IMR-90 (cell line): ENCODE results near the gene GRM8. TPM values are rescaled to one million over a fixed set of nuclear protein-coding genes. Genes with fewer than 3 reads are reported as not detected.

Experiments used
- ATAC-seq: fragments of 200-7000 bp; cut with Tn5 transposase; 2 replicates; pipeline ENCODE4 v1.9.1; 2020; ENCODE audit warnings: low read depth, mild to moderate bottlenecking, moderate library complexity
- BruUV-seq: library from RNA; stranded (reverse); fragments of 400-500 nt; replicated peaks from 2 replicates; lab custom pipeline; 2021; lab: Mats Ljungman, UMichigan
- CTCF ChIA-PET: fragments of 300-600 bp; formaldehyde crosslinking; extraction: SDS; loops from one replicate; lab custom pipeline; 2021; ENCODE audit warnings: antibody characterized with exemption; lab: Yijun Ruan, JAX
- POLR2A ChIA-PET: fragments of 300-600 bp; sonication (Branson Sonifier 250); formaldehyde crosslinking; loops from one replicate; lab custom pipeline; 2022; ENCODE audit warnings: antibody characterized with exemption; ENCODE audit not compliant: unreplicated experiment; lab: Charles Lee
- DNase-seq: peaks from one replicate; pipeline ENCODE4 v3.0.0; 2013
- H2AFZ ChIP-seq: replicated peaks from 2 replicates; pipeline ENCODE3; 2013; ENCODE audit warnings: low read length, mild to moderate bottlenecking; ENCODE audit not compliant: poor library complexity
- H2AK5ac ChIP-seq: 2 replicates; pipeline ENCODE4 v1.6.1; 2013; ENCODE audit warnings: low read depth, low read length, inconsistent platforms
- H2AK9ac ChIP-seq: replicated peaks from 2 replicates; pipeline ENCODE3; 2013; ENCODE audit warnings: mild to moderate bottlenecking, low read depth, low read length, moderate library complexity; ENCODE audit not compliant: poor library complexity
- H2BK120ac ChIP-seq: 2 replicates; pipeline ENCODE4 v1.6.1; 2013; ENCODE audit warnings: low read depth, low read length, inconsistent platforms
- H2BK15ac ChIP-seq: 3 replicates; pipeline ENCODE4 v1.6.1; 2013; ENCODE audit warnings: low read depth, low read length, inconsistent platforms
- H2BK20ac ChIP-seq: 2 replicates; pipeline ENCODE4 v1.6.1; 2013; ENCODE audit warnings: low read depth, mild to moderate bottlenecking, inconsistent platforms, low read length, moderate library complexity
- H2BK5ac ChIP-seq: 2 replicates; pipeline ENCODE4 v1.6.1; 2013; ENCODE audit warnings: mild to moderate bottlenecking, low read depth, low read length, inconsistent platforms; ENCODE audit not compliant: poor library complexity, severe bottlenecking
- H3K14ac ChIP-seq: replicated peaks from 2 replicates; pipeline ENCODE4 v1.6.1; 2013; ENCODE audit warnings: low read depth, low read length, inconsistent platforms
- H3K18ac ChIP-seq: 2 replicates; pipeline ENCODE4 v1.6.1; 2013; ENCODE audit warnings: low read depth, low read length, control low read depth
- H3K23ac ChIP-seq: 2 replicates; pipeline ENCODE4 v1.6.1; 2013; ENCODE audit warnings: low read depth, low read length, inconsistent platforms
- H3K27ac ChIP-seq: 2 replicates; pipeline ENCODE4 v1.5.1; 2013; ENCODE audit warnings: mild to moderate bottlenecking, control low read depth, low read length; ENCODE audit not compliant: insufficient read depth
- H3K27me3 ChIP-seq: 2 replicates; pipeline ENCODE4 v1.6.1; 2013; ENCODE audit warnings: low read length; ENCODE audit not compliant: control insufficient read depth, insufficient read depth
- H3K36me3 ChIP-seq: 2 replicates; pipeline ENCODE4 v1.6.1; 2013; ENCODE audit warnings: low read length, mixed read lengths; ENCODE audit not compliant: control insufficient read depth, insufficient read depth
- H3K4ac ChIP-seq: 2 replicates; pipeline ENCODE4 v1.6.1; 2013; ENCODE audit warnings: low read depth, low read length, inconsistent platforms
- H3K4me1 ChIP-seq: 2 replicates; pipeline ENCODE4 v1.6.1; 2013; ENCODE audit warnings: low read length, mixed read lengths; ENCODE audit not compliant: control insufficient read depth, insufficient read depth
- H3K4me2 ChIP-seq: 2 replicates; pipeline ENCODE4 v1.6.1; 2013; ENCODE audit warnings: low read depth, mild to moderate bottlenecking, control low read depth, low read length, moderate library complexity
- H3K4me3 ChIP-seq: 2 replicates; pipeline ENCODE4 v1.5.1; 2013; ENCODE audit warnings: low read depth, mild to moderate bottlenecking, control low read depth, low read length, moderate library complexity; ENCODE audit not compliant: insufficient read depth
- H3K56ac ChIP-seq: 2 replicates; pipeline ENCODE4 v1.6.1; 2013; ENCODE audit warnings: low read length, inconsistent platforms; ENCODE audit not compliant: insufficient read depth; ENCODE audit errors: extremely low read depth
- H3K79me1 ChIP-seq, 2 experiments: 2 replicates each; pipeline ENCODE4 v1.6.1; 2013; ENCODE audit warnings: low read length in 2 of 2, inconsistent platforms in 1 of 2, low read depth in 1 of 2
- H3K9ac ChIP-seq: 2 replicates; pipeline ENCODE4 v1.6.1; 2013; ENCODE audit warnings: low read depth, low read length, control low read depth
- H3K9me1 ChIP-seq: 2 replicates; pipeline ENCODE4 v1.6.1; 2013; ENCODE audit warnings: low read length, inconsistent platforms; ENCODE audit not compliant: insufficient read depth
- H3K9me3 ChIP-seq: 2 replicates; pipeline ENCODE4 v1.6.1; 2013; ENCODE audit warnings: low read length; ENCODE audit not compliant: control insufficient read depth, insufficient read depth
- H4K20me1 ChIP-seq: 2 replicates; pipeline ENCODE4 v1.6.1; 2013; ENCODE audit warnings: low read length, inconsistent platforms; ENCODE audit not compliant: insufficient read depth
- H4K5ac ChIP-seq: 2 replicates; pipeline ENCODE4 v1.6.1; 2013; ENCODE audit warnings: mild to moderate bottlenecking, low read depth, low read length, control low read depth
- H4K8ac ChIP-seq, 2 experiments: 2 replicates each; pipeline ENCODE4 v1.6.1; 2013; ENCODE audit warnings: low read depth in 2 of 2, low read length in 2 of 2, control low read depth in 1 of 2, inconsistent platforms in 1 of 2
- H4K91ac ChIP-seq: 2 replicates; pipeline ENCODE4 v1.6.1; 2013; ENCODE audit warnings: low read depth, low read length, inconsistent platforms; ENCODE audit not compliant: insufficient read depth
- BHLHE40 ChIP-seq: fragments of 150-350 bp; IDR thresholded peaks from 2 replicates; pipeline ENCODE4 v1.6.1; 2016; ENCODE audit warnings: mild to moderate bottlenecking, low read depth, low read length
- CHD1 ChIP-seq: IDR thresholded peaks from 2 replicates; pipeline ENCODE4 v1.6.1; 2012; ENCODE audit warnings: low read depth, low read length, improper control_type of control experiment
- MAZ ChIP-seq: IDR thresholded peaks from 2 replicates; pipeline ENCODE4 v1.6.1; 2012; ENCODE audit warnings: low read depth, mild to moderate bottlenecking, low read length, improper control_type of control experiment, moderate library complexity, borderline replicate concordance
- NFE2L2 ChIP-seq: fragments of 150-350 bp; IDR thresholded peaks from 2 replicates; pipeline ENCODE4 v1.6.1; 2016; ENCODE audit warnings: low read depth, mild to moderate bottlenecking, low read length
- POLR2A ChIP-seq: IDR thresholded peaks from 2 replicates; pipeline ENCODE4 v1.6.1; 2012; ENCODE audit warnings: mild to moderate bottlenecking, low read depth, low read length
- RAD21 ChIP-seq: IDR thresholded peaks from 2 replicates; pipeline ENCODE4 v1.6.1; 2012; ENCODE audit warnings: low read length, improper control_type of control experiment
- RCOR1 ChIP-seq: IDR thresholded peaks from 2 replicates; pipeline ENCODE4 v1.6.1; 2012; ENCODE audit warnings: mild to moderate bottlenecking, low read length, improper control_type of control experiment; ENCODE audit not compliant: insufficient replicate concordance
- WGBS, 2 experiments: methylation state at CpG; one replicate each; pipeline versions ENCODE4 v1.1.5 to v1.1.7; 2013; ENCODE audit warnings: missing lambda C conversion rate in 2 of 2; ENCODE audit not compliant: insufficient read length in 1 of 2; ENCODE audit errors: extremely low coverage in 2 of 2; 5-methylcytosine and 5-hydroxymethylcytosine counted together
- dilution Hi-C: fragments of 300-500 bp; cut with HindIII; formaldehyde crosslinking; loops from one replicate; pipeline ENCODE4 v1.14.3; 2018; ENCODE audit warnings: low sequenced_read_pairs; ENCODE audit not compliant: unreplicated experiment
- in situ Hi-C: fragments of 300-500 bp; cut with MboI; formaldehyde crosslinking; loops from 3 replicates; pipeline ENCODE4 v1.14.3; 2019; ENCODE audit warnings: low sequenced_read_pairs, inconsistent platforms, mixed read lengths
- intact Hi-C: fragments of 100-400 bp; cut with micrococcal nuclease; formaldehyde crosslinking; loops from 2 replicates; pipeline ENCODE4 v1.10.0; 2022
- polyA plus RNA-seq, 3 experiments: library from polyadenylated mRNA; depleted of rRNA; stranded (reverse); fragments of >200 nt; gene quantifications; 2 replicates each; pipeline ENCODE4 v1.2.3, GENCODE V29; 2012; ENCODE audit warnings: low replicate concordance in 1 of 3
- total RNA-seq: library from RNA; depleted of rRNA; stranded (reverse); fragments of >200 nt; gene quantifications from 2 replicates; pipeline ENCODE4 v1.2.3, GENCODE V29; 2012

Gene GRM8
- total and polyA plus RNA-seq, 2 of the 4 experiments (the other 2 are of a cell fraction) = not detected

GRCh38 chr7:127114742-127115265 lies 137.9 kb downstream of the GRM8 start:
- no CpG with 5 or more reads among the region's 3 CpGs for WGBS, 2 experiments
- intact Hi-C loops = no loop called here

More at GRCh38 chr7:127114742-127115265, 137.9 kb downstream of the GRM8 start:
- H3K14ac ChIP-seq = no peak overlapping the region
- H2BK15ac ChIP-seq = no peak overlapping the region
- H3K9me1 ChIP-seq = no peaks in the 10 kb centered on the region
- H4K20me1 ChIP-seq = no peaks in the 10 kb centered on the region
- in situ Hi-C loops = no loop called here
- POLR2A ChIA-PET = no interaction called here
- H2AK9ac ChIP-seq = no peak overlapping the region
- H3K4me3 ChIP-seq = no peak overlapping the region
- CTCF ChIA-PET = no interaction called here
- H4K91ac ChIP-seq = no peak overlapping the region
- H2BK120ac ChIP-seq = no peak overlapping the region
- H2AK5ac ChIP-seq = no peak overlapping the region
- no peak overlapping the region for H3K9ac ChIP-seq
- no peak overlapping the region for H3K4ac ChIP-seq
- dilution Hi-C loops = no loop called here
- no peak overlapping the region for H2AFZ ChIP-seq
- no peaks in the 10 kb centered on the region for H3K79me1 ChIP-seq
- TF ChIP-seq BHLHE40 (no peak), NFE2L2 (no peak), RAD21 (no peak), MAZ (no peak), POLR2A (no peak), CHD1 (no peak), RCOR1 (no peak)
- DNase-seq (no peak), ATAC-seq (no peak)
- no peaks in the 10 kb centered on the region for H3K27me3 ChIP-seq
- H3K9me3 ChIP-seq = peaks cover 8% of the 10 kb centered on the region; the same call in 1 of the 2 replicates
- H3K4me1 ChIP-seq = no peaks in the 10 kb centered on the region
- H4K8ac ChIP-seq = no peak overlapping the region
- no TSS peak for BruUV-seq
- no peak overlapping the region for H3K4me2 ChIP-seq
- no peak overlapping the region for H3K27ac ChIP-seq
- H2BK5ac ChIP-seq = no peak overlapping the region
- H4K5ac ChIP-seq = no peak overlapping the region
- no peak overlapping the region for H3K23ac ChIP-seq
- H2BK20ac ChIP-seq = no peak overlapping the region
- H3K56ac ChIP-seq = no peak overlapping the region
- no peaks in the 10 kb centered on the region for H3K36me3 ChIP-seq
- H3K18ac ChIP-seq = no peak overlapping the region
